ENCODE results near the gene FUCA2.

The FUCA2 gene

GRCh38 chr6:143538374-143538773 is 26.9 kb upstream of the FUCA2 start:
- no peak for DNase-seq (ENCODE audit: low spot score)

GRCh38 chr6:143536866-143537691 is 25.6 kb upstream of the FUCA2 start:
- DNase-seq (ENCODE audit: low spot score) = peak; percentile 71
- peak; percentile 34 for TF ChIP-seq CTCF (IDR thresholded peaks at IDR 0.05; ENCODE audit: borderline replicate concordance, control extremely low read depth, extremely low read depth, insufficient read depth, missing control alignments)
- in situ Hi-C loops (cut with MboI; ENCODE audit: low sequenced_read_pairs, unreplicated experiment) = no loop called here

More at GRCh38 chr6:143538374-143538773, 26.9 kb upstream of the FUCA2 start:
- in situ Hi-C loops (cut with MboI; ENCODE audit: low sequenced_read_pairs, unreplicated experiment) = no loop called here
- no peak for TF ChIP-seq CTCF (IDR thresholded peaks at IDR 0.05; ENCODE audit: borderline replicate concordance, control extremely low read depth, extremely low read depth, insufficient read depth, missing control alignments)

- in situ Hi-C loops (cut with MboI; ENCODE audit: low sequenced_read_pairs, unreplicated experiment) = no loop called here
- TF ChIP-seq CTCF (IDR thresholded peaks at IDR 0.05; ENCODE audit: borderline replicate concordance, control extremely low read depth, extremely low read depth, insufficient read depth, missing control alignments) = no peak
- DNase-seq (ENCODE audit: low spot score) = peak; percentile 62
These were observed 24.9 kb upstream of the FUCA2 start for GRCh38 chr6:143536461-143536865.

- DNase-seq (ENCODE audit: low spot score) = no peak
- in situ Hi-C loops (cut with MboI; ENCODE audit: low sequenced_read_pairs, unreplicated experiment) = no loop called here
- TF ChIP-seq CTCF (IDR thresholded peaks at IDR 0.05; ENCODE audit: borderline replicate concordance, control extremely low read depth, extremely low read depth, insufficient read depth, missing control alignments) = no peak
These were observed 23.7 kb upstream of the FUCA2 start for GRCh38 chr6:143535189-143535614.

GRCh38 chr6:143531720-143532499 is 20.4 kb upstream of the FUCA2 start:
- TF ChIP-seq CTCF (IDR thresholded peaks at IDR 0.05; ENCODE audit: borderline replicate concordance, control extremely low read depth, extremely low read depth, insufficient read depth, missing control alignments) = no peak
- no peak for DNase-seq (ENCODE audit: low spot score)
- in situ Hi-C loops (cut with MboI; ENCODE audit: low sequenced_read_pairs, unreplicated experiment) = no loop called here

- in situ Hi-C loops (cut with MboI; ENCODE audit: low sequenced_read_pairs, unreplicated experiment) = no loop called here
- DNase-seq (ENCODE audit: low spot score) = no peak
- TF ChIP-seq CTCF (IDR thresholded peaks at IDR 0.05; ENCODE audit: borderline replicate concordance, control extremely low read depth, extremely low read depth, insufficient read depth, missing control alignments) = no peak
These were observed 17.6 kb upstream of the FUCA2 start for GRCh38 chr6:143529095-143529494.
